HEK293T (cell line): ENCODE measurements around the gene ANO9.

ENCODE experiments used
- CTCF ChIA-PET: fragments of 350-600 bp; formaldehyde crosslinking; extraction: SDS; loops from one replicate; lab custom pipeline; 2021; ENCODE audit warnings: antibody characterized with exemption, inconsistent platforms; lab: Yijun Ruan, JAX
- POLR2A ChIA-PET: fragments of 350-600 bp; formaldehyde crosslinking; extraction: SDS; loops from one replicate; lab custom pipeline; 2020; ENCODE audit warnings: antibody characterized with exemption, inconsistent platforms; lab: Yijun Ruan, JAX
- DNase-seq: peaks from one replicate; pipeline ENCODE4 v3.0.0; 2012; ENCODE audit warnings: mixed read lengths; ENCODE audit errors: extremely low spot score
- ARNT ChIP-seq: fragments of 450-650 bp; IDR thresholded peaks from 2 replicates; pipeline ENCODE4 v1.6.1; 2017; ENCODE audit warnings: mild to moderate bottlenecking
- BHLHE40 ChIP-seq: fragments of 450-650 bp; IDR thresholded peaks from 2 replicates; pipeline ENCODE4 v1.6.1; 2016; ENCODE audit warnings: mild to moderate bottlenecking, moderate library complexity, borderline replicate concordance
- CTBP1 ChIP-seq: fragments of 450-650 bp; IDR thresholded peaks from 2 replicates; pipeline ENCODE4 v1.6.1; 2016; ENCODE audit warnings: borderline replicate concordance
- ELF4 ChIP-seq: fragments of 450-650 bp; IDR thresholded peaks from 2 replicates; pipeline ENCODE4 v1.6.1; 2017; ENCODE audit warnings: antibody characterized with exemption
- FOXA1 ChIP-seq: fragments of 450-650 bp; IDR thresholded peaks from 2 replicates; pipeline ENCODE4 v1.6.1; 2016; ENCODE audit warnings: mild to moderate bottlenecking
- FOXK2 ChIP-seq: fragments of 450-650 bp; IDR thresholded peaks from 2 replicates; pipeline ENCODE4 v1.6.1; 2016; ENCODE audit warnings: mild to moderate bottlenecking
- FOXM1 ChIP-seq: fragments of 450-650 bp; IDR thresholded peaks from 2 replicates; pipeline ENCODE4 v1.6.1; 2017; ENCODE audit warnings: mild to moderate bottlenecking, borderline replicate concordance
- HDGF ChIP-seq: fragments of 450-650 bp; IDR thresholded peaks from 2 replicates; pipeline ENCODE4 v1.6.1; 2017; ENCODE audit warnings: antibody characterized with exemption, borderline replicate concordance
- L3MBTL2 ChIP-seq: fragments of 450-650 bp; conservative IDR thresholded peaks from 2 replicates; pipeline ENCODE4 v1.6.1; 2016; ENCODE audit warnings: mild to moderate bottlenecking
- LEF1 ChIP-seq: fragments of 450-650 bp; IDR thresholded peaks from 2 replicates; pipeline ENCODE4 v1.6.1; 2017; ENCODE audit warnings: mild to moderate bottlenecking, borderline replicate concordance
- NFRKB ChIP-seq: fragments of 450-650 bp; IDR thresholded peaks from 2 replicates; pipeline ENCODE4 v1.6.1; 2016; ENCODE audit warnings: mild to moderate bottlenecking, moderate library complexity
- PKNOX1 ChIP-seq: fragments of 450-650 bp; IDR thresholded peaks from 2 replicates; pipeline ENCODE4 v1.6.1; 2016
- SP1 ChIP-seq: fragments of 450-650 bp; IDR thresholded peaks from 2 replicates; pipeline ENCODE4 v1.6.1; 2017
- SUZ12 ChIP-seq: fragments of 450-650 bp; IDR thresholded peaks from 2 replicates; pipeline ENCODE4 v1.6.1; 2016; ENCODE audit warnings: mild to moderate bottlenecking
- TARDBP ChIP-seq: fragments of 450-650 bp; IDR thresholded peaks from 2 replicates; pipeline ENCODE4 v1.6.1; 2016
- ZNF384 ChIP-seq: fragments of 450-650 bp; IDR thresholded peaks from 2 replicates; pipeline ENCODE4 v1.6.1; 2016

ANO9 gene

GRCh38 chr11:441418-442274 is at the start of gene ANO9:
Gene ANO9 (minus strand): TSS chr11:442011. CDS start chr11:441926, 85 bp downstream.
- POLR2A ChIA-PET, result no interaction called here
- CTCF ChIA-PET, result no interaction called here
- no peak for DNase-seq

GRCh38 chr11:491358-491757 is 49.5 kb upstream of the ANO9 start:
- no peak for DNase-seq
- ChIA-PET CTCF (no interaction called here), POLR2A (interaction anchor here (0.6 kb wide), 1 partner anchor 277 kb away, joined by 3 read pairs; no protein-coding TSS in a partner anchor)
- TF ChIP-seq ELF4 (no peak), FOXA1 (no peak), BHLHE40 (no peak), ARNT (no peak), SP1 (no peak), L3MBTL2 (no peak)

More at GRCh38 chr11:441418-442274, at the start of gene ANO9:
- no peak for TF ChIP-seq ELF4
- TF ChIP-seq TARDBP, result no peak
- TF ChIP-seq NFRKB, result no peak
- TF ChIP-seq LEF1, result no peak
- no peak for TF ChIP-seq FOXK2
- no peak for TF ChIP-seq SP1
- TF ChIP-seq FOXM1, result no peak
- no peak for TF ChIP-seq ARNT
- no peak for TF ChIP-seq L3MBTL2
- no peak for TF ChIP-seq SUZ12
- no peak for TF ChIP-seq HDGF
- TF ChIP-seq ZNF384, result no peak
- no peak for TF ChIP-seq FOXA1
- TF ChIP-seq CTBP1, result no peak
- no peak for TF ChIP-seq BHLHE40
- no peak for TF ChIP-seq PKNOX1

GRCh38 chr11:490930-491260 is 49.1 kb upstream of the ANO9 start:
- POLR2A ChIA-PET, result interaction anchor here (0.6 kb wide), 1 partner anchor 277 kb away, joined by 3 read pairs; no protein-coding TSS in a partner anchor
- CTCF ChIA-PET, result no interaction called here
- TF ChIP-seq LEF1 (no peak), CTBP1 (no peak), BHLHE40 (no peak), FOXM1 (no peak), ELF4 (no peak), NFRKB (no peak), ARNT (no peak), SUZ12 (no peak), TARDBP (no peak), SP1 (no peak), FOXA1 (no peak), HDGF (no peak), ZNF384 (no peak), L3MBTL2 (no peak), PKNOX1 (no peak)
- no peak for DNase-seq

- CTCF ChIA-PET, result no interaction called here
- DNase-seq, result no peak
- TF ChIP-seq FOXA1 (no peak), L3MBTL2 (no peak), PKNOX1 (no peak), NFRKB (no peak), ARNT (no peak), CTBP1 (no peak), ZNF384 (no peak), FOXM1 (no peak), ELF4 (no peak), TARDBP (no peak), LEF1 (no peak), FOXK2 (no peak)
- POLR2A ChIA-PET, result no interaction called here
Measured at GRCh38 chr11:490186-490929, 48.5 kb upstream of the ANO9 start.

GRCh38 chr11:489610-490185 is 47.9 kb upstream of the ANO9 start:
- TF ChIP-seq SP1, result no peak
- TF ChIP-seq BHLHE40, result no peak
- no peak for TF ChIP-seq FOXM1
- no peak for TF ChIP-seq LEF1
- TF ChIP-seq PKNOX1, result no peak
- no peak for TF ChIP-seq FOXA1
- no peak for TF ChIP-seq FOXK2
- TF ChIP-seq HDGF, result no peak
- TF ChIP-seq ZNF384, result no peak
- CTCF ChIA-PET, result no interaction called here
- no peak for DNase-seq
- POLR2A ChIA-PET, result interaction anchor here (1.2 kb wide), 1 partner anchor 17 kb away, joined by 3 read pairs; the partner anchor contains the start of gene RNH1
